ENCODE results near the gene ACSBG1. TPM values are rescaled to one million over a fixed set of nuclear protein-coding genes. Genes with fewer than 3 reads are reported as not detected.

Gene ACSBG1
- total and polyA plus RNA-seq, 7 donors = 0.23 to 3.9 (median 1.3) TPM

DNA sequence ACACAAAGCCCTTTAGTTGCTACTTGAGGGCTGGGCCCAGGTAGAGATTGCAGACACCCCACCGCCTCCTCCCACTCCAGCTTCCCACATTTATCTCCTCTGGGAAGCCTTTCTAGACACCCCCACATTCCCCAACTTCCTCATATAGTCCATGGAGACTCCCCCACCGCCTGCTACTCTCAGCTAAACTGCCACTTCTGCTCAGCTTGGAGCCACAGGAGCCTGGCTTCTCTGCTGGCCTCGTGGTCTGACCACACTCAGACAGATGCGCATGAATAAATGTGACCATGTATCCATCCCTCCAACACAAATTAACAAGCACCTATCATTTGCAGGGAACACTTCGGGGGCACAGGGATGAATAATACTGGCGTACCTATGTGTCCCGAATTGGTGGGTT, 10.5 kb upstream of the ACSBG1 start:
- TF ChIP-seq, protein P1, sequence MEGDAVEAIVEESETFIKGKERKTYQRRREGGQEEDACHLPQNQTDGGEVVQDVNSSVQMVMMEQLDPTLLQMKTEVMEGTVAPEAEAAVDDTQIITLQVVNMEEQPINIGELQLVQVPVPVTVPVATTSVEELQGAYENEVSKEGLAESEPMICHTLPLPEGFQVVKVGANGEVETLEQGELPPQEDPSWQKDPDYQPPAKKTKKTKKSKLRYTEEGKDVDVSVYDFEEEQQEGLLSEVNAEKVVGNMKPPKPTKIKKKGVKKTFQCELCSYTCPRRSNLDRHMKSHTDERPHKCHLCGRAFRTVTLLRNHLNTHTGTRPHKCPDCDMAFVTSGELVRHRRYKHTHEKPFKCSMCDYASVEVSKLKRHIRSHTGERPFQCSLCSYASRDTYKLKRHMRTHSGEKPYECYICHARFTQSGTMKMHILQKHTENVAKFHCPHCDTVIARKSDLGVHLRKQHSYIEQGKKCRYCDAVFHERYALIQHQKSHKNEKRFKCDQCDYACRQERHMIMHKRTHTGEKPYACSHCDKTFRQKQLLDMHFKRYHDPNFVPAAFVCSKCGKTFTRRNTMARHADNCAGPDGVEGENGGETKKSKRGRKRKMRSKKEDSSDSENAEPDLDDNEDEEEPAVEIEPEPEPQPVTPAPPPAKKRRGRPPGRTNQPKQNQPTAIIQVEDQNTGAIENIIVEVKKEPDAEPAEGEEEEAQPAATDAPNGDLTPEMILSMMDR (IDR thresholded peaks at IDR 0.05) = no peak
- TF ChIP-seq POLR2A (IDR thresholded peaks at IDR 0.05) = no peak
- TF ChIP-seq EP300 (IDR thresholded peaks at IDR 0.05) = no peak
- no peak for TF ChIP-seq POLR2AphosphoS5 (IDR thresholded peaks at IDR 0.05)
- intact Hi-C loops (cut with DNase I) = loop anchor here (5.0 kb wide), 2 partner anchors 113 to 238 kb away; partner anchors contain the start of gene CIB2
- WGBS, 2 donors = 66 to 78% methylated on average over 7 of the region's 7 CpGs
- H3K4me1 ChIP-seq = peaks cover 0 to 11% (median 7%) of the 10 kb centered on the region in 4 donors
- peak; percentile 21 for DNase-seq
- no peaks in the 10 kb centered on the region for H3K9me3 ChIP-seq
- no peaks in the 10 kb centered on the region for H3K36me3 ChIP-seq
- H3K4me3 ChIP-seq = no peak overlapping the region
- H3K27ac ChIP-seq = no peak overlapping the region
- H3K27me3 ChIP-seq = no peaks in the 10 kb centered on the region

- Histone ChIP-seq H3K27me3 (no peaks in the 10 kb centered on the region), H3K36me3 (no peaks in the 10 kb centered on the region), H3K4me1 (peaks cover 0 to 11% (median 7%) of the 10 kb centered on the region in 4 donors), H3K9me3 (no peaks in the 10 kb centered on the region), H3K4me3 (no peak overlapping the region), H3K27ac (no peak overlapping the region)
- 28 to 74% methylated on average over 6 of the region's 6 CpGs for WGBS, 2 donors
- no peak for TF ChIP-seq EP300 (IDR thresholded peaks at IDR 0.05)
- TF ChIP-seq, protein P1 (IDR thresholded peaks at IDR 0.05) = no peak
- no peak for TF ChIP-seq POLR2A (IDR thresholded peaks at IDR 0.05)
- TF ChIP-seq POLR2AphosphoS5 (IDR thresholded peaks at IDR 0.05) = no peak
- intact Hi-C loops (cut with DNase I) = loop anchor here (5.0 kb wide), 2 partner anchors 112 to 237 kb away; partner anchors contain the start of gene CIB2
- DNase-seq = peak; percentile 43
These were observed 9.7 kb upstream of the ACSBG1 start for GRCh38 chr15:78244101-78244500.

GRCh38 chr15:78243491-78243941, 9.2 kb upstream of the ACSBG1 start:
- H3K4me3 ChIP-seq = no peak overlapping the region
- intact Hi-C loops (cut with DNase I) = loop anchor here (5.0 kb wide), 2 partner anchors 111 to 236 kb away; partner anchors contain the start of gene CIB2
- WGBS, 2 donors = 42 to 69% methylated on average over 6 of the region's 6 CpGs
- H3K4me1 ChIP-seq = peaks cover 0 to 11% (median 7%) of the 10 kb centered on the region in 4 donors
- no peak overlapping the region for H3K27ac ChIP-seq
- H3K27me3 ChIP-seq = no peaks in the 10 kb centered on the region
- peak; percentile 79 for DNase-seq
- TF ChIP-seq, protein P1 (IDR thresholded peaks at IDR 0.05) = no peak
- no peak for TF ChIP-seq POLR2A (IDR thresholded peaks at IDR 0.05)
- TF ChIP-seq POLR2AphosphoS5 (IDR thresholded peaks at IDR 0.05) = no peak
- no peak for TF ChIP-seq EP300 (IDR thresholded peaks at IDR 0.05)
- H3K36me3 ChIP-seq = no peaks in the 10 kb centered on the region
- H3K9me3 ChIP-seq = no peaks in the 10 kb centered on the region

DNA sequence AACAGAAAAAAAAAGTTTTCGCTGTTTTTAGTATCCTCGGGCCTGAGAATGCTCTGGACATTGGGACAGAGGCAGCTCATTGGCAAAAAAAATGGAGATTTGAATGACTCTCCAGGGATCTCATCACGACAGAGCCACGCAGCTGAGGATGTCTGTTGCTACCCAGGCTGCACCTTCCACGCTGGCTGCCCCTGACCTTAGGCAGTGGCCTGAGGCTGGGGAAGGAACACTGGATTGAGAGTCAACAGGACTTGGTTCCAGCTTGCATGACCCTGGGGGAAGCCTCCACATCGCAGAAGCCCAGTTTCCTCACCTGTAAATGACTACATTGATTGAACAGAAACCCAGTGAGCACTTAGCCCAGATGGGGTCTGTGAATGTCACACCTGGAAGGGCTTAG, 8.7 kb upstream of the ACSBG1 start:
- Histone ChIP-seq H3K4me1 (peaks cover 0 to 11% (median 7%) of the 10 kb centered on the region in 4 donors), H3K27ac (no peak overlapping the region), H3K9me3 (no peaks in the 10 kb centered on the region), H3K4me3 (no peak overlapping the region), H3K27me3 (no peaks in the 10 kb centered on the region), H3K36me3 (no peaks in the 10 kb centered on the region)
- WGBS, 2 donors = 81 to 91% methylated on average over 6 of the region's 6 CpGs
- TF ChIP-seq POLR2A (IDR thresholded peaks at IDR 0.05) (no peak), EP300 (IDR thresholded peaks at IDR 0.05) (no peak), POLR2AphosphoS5 (IDR thresholded peaks at IDR 0.05) (no peak)
- TF ChIP-seq, protein P1 (IDR thresholded peaks at IDR 0.05) = no peak
- DNase-seq = peak; percentile 42
- intact Hi-C loops (cut with DNase I) = loop anchor here (5.0 kb wide), 2 partner anchors 111 to 236 kb away; partner anchors contain the start of gene CIB2
